SIG-M5 (cell line): ENCODE data around the gene ACSM2B.
"Not testable (repeated sequence)": the region's sequence is repeated elsewhere in the genome, so short reads cannot be mapped to it uniquely, and the experiment has no call there.

ENCODE experiments used
- DNase-seq: peaks from one replicate; lab custom pipeline; 2025; lab: John Stamatoyannopoulos, UW

Gene ACSM2B

DNA sequence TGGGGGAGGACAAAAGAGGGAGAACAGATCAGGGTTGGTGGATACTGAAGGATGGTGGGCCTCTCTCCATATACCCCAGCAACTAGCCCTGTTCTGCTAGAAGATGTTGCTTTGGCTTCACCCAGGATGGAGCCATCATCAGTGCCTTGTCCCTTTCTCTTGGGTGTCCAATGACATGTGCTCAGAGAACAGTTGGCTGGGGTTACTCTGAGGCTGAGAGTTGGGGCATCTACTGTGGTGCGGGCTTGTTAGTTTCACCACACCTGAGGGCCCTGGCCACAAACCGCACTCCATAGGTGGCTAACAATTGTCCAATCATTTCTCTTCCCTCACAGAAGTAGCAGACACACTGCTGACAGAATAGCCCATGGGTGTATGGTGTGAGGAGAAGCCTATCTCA is 18.9 kb upstream of the ACSM2B start:
- not testable (repeated sequence) for DNase-seq

DNA sequence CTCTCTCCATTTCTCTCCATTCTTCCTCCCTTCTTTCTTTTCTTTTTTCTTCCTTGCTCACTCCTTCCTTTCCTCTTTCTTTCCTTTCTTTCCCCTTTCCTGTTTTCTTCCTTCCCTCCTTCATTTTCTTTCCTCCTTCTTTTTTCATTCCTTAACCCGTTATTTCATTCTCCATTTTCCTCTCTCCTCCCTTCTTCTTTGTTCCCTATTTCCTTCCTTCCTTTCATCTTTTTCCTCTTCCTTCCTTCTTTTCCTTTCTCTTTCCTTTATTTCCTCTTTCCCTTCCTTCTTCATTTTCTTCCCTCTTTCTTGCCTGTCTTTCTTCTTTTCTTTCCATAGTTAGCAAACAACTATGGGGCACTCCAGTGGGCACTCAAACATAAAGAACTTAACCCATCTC is 16.6 kb upstream of the ACSM2B start:
- DNase-seq, result not testable (repeated sequence)

DNA sequence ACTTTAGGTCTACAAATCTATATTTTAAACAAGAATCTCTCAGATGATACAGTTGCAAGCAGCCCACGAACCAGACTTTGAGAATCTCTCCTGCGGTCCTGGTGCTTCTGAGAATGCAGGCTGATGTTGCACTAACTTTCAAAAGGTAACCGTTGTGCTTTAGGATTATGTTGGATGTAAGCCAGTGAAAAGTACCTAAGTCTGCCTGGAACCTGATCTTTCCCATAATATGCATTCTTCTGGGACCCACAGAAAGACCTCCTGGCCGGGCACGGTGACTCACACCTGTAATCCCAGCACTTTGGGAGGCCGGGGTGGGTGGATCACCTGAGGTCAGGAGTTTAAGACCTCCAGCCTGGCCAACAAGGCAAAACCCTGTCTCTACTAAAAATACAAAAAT is 13.3 kb upstream of the ACSM2B start:
- not testable (repeated sequence) for DNase-seq

DNA sequence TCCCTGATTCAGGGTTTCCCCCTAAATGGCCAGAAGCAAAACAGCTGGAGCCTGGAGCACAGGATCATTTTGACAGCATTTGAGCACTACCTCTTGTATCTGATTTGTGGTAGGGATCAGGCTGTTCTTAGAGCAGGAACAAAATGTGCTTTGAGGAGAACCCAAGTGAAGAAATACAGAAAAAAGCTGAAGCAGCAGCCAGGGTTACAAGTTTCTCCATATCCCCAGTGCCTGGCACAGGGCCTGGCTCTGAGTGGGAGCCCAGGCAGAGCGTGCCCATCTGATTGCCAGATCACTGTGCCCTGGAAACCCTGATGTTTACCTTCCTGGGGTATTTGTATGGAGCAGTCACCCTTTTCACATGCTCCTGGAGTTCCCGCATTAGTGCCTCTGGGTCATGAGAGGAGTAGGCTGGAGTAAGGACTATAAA is 11.5 kb upstream of the ACSM2B start:
- DNase-seq, result not testable (repeated sequence)

DNA sequence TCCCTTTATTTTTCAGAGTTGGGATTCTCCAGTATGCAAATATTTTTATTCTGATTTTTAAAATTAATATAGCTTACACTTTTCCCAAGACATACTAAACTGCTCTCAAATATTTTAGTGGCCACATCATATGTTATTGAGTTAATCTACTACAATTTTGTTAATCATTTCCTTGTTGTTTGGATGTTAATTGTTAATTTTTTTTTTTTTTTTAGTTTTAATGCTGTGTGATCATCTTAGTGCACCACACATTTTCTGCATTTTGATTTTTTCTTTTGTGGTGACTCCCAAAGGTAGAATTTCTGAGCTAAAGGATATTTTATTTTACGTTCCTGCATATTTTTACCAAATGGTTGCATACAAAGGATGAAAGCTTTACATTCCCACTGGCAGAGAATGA is 10.5 kb upstream of the ACSM2B start:
- DNase-seq, result not testable (repeated sequence)

DNA sequence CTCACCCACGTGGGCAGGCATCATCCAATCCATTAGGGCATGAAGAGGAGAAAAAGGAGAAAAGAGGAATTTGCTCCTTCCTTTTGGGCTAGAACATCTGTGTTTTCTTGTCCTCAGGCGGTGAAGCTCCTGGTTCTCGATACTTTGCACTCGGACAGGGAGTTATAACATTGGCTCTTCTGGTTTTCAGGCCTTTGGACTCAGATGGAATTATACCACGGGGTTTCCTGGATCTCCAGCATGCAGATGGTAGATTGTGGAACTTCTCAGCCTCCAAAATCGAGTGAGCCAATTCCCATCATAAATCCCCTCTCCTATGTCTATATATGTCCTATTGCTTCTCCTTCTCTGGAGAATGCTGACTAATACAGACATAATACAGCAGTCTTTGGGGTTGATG is 9.9 kb upstream of the ACSM2B start:
- not testable (repeated sequence) for DNase-seq

DNA sequence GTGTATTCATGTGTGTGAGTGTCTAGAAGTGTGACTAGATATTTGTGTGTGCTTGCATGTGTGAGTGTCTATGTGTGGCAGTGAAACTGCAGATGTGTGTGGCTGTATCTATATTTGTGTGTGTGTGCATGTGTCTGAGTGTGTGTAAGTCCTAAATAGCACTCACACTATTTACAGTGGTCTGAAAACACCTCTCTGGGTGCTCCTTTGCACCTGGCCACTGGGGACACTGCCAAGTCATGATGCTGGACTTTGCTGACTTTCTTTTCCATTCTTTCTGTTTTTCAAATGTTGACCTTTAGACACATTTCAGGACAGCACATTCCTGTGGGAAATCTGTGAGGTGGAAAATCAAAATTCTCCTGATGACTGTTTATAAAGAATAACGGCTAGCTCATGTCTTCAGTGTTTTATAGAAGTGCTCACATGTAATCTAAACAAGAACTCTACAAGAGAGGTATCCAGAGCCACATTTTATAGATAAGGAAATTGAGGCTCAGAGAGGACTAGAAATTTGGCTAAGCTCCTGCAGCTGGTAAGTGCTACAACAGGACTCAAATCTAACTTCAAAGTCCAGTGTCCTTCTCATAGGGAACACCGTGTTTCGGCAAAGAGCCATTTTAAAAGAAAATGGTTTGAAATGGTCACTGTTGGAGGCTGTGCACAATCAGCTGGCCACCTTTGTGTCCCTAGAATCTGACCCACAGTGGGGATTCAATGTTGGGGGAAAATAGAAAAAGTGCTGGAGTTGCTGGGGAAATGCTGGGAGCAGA is 4.5 kb upstream of the ACSM2B start:
- not testable (repeated sequence) for DNase-seq

DNA sequence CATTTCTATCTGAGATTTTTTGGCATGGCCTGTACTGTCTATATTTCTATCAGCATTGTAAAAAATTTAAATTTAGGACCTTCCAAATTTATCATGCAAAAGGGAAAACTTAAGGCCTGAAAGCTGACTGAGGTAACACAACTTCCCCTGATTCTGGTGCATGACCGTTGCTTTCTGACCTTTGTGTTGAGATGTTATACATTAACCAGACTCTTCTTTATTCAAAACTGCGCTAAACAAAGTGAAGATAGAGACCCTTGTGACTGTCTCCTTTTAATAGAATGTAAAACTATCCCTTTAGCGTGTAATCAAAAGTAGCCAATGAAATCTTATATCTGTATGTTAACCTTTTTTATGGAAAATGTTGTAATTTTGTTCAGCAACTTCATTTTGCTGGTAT is 1.9 kb upstream of the ACSM2B start:
- not testable (repeated sequence) for DNase-seq

DNA sequence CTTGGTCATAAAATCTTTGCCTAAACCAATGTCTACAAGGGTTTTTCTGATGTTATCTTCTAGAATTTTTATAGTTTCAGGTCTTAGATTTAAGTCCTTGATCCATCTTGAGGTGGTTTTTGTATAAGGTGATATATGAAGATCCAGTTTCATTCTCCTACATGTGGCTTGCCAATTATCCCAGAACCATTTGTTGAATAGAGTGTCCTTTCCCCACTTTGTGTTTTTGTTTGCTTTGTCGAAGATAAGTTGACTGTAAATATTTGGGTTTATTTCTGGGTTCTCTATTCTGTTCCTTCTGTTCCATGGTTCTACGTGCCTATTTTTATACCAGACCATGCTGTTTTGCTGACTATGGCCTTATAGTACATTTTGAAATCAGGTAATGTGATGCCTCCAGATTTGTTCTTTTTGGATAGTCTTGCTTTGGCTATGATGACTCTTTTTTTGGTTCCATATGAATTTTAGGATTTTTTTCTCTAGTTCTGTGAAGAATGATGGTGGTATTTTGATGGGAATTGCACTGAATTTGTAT is 7.0 kb downstream of the ACSM2B start:
- not testable (repeated sequence) for DNase-seq

DNA sequence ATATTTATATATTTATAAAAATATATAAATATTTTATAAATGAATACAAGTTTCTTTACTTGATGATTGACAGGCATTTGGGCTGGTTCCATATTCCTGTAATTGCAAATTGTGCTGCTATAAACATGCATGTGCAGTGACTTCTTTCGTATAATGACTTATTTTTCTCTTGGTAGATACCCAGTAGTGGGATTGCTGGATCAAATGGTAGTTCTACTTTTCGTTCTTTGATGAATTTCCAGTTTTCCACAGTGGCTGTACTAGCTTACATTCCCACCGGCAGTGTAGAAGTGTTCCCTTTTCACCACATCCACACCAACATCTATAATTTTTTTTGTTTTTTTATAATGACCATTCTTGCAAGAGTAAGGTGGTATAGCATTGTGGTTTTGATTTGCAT is 7.8 kb downstream of the ACSM2B start:
- DNase-seq, result no peak

DNA sequence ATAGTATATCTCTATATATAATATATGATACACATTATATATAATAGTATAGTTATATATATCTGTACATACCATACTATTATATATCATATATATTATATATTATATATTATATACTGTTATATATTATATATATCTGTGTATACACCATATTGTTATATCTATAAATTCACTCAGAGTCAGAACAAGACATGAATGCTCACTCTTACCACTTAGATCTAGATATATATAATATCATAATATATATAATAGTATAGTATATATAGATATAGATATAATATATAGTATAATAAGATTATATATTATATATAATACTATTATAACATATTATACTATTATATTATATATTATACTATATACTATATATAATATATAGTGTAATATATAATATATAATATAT is 9.3 kb downstream of the ACSM2B start:
- DNase-seq, result no peak

DNA sequence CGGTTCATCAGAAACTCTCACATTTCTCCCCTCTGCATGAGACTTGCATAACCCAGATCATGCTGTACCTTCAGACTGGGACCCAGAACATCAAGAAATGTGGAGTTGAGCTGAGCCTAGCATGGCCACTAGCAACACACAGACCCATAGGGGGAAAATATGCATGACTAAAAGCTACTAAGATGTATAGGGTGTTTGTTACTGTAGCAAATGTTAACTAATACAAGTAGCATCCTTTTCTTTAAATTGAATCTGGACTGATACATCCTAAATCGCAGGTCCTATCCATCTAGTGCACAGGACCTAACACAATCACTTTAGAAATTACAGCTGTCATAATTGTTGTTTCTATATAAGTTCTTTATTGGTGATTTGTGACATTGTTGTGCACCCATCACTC is 10.8 kb downstream of the ACSM2B start:
- not testable (repeated sequence) for DNase-seq

DNA sequence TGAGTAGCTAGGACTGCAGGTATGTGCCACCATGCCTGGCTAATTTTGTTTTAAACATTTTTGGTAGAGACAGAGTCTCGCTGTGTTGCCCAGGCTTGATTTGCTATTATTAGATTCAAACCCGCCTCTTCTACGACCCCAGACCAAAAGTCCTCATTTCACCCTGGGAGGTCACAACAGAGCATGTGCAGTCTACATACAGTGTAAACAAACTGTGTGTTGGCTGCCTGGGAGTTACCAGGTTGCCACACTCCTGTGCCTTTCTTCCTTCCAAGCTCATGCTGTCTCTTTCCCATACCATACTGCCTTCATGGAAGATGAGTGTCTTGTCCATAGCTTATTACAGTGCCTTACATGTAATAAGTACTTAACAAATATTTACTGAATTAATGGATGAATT is 11.9 kb downstream of the ACSM2B start:
- not testable (repeated sequence) for DNase-seq

DNA sequence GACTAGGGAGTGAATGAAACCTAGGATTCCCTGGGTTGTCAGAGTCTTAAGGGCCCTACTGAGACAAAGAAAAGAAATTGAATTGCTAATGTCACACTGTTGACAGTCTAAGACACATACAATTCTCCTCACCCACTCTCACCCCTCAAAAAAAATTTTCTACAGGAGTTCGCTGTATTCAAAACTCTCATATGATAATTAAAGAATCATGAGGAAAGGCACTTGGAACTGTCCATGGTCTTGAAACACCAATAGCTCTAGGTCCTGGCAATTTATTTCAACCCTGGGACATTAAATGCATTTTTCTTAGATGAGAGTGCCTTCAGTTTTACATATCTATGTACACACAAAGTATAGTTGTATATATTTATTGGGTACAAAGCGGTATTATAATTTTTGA is 20.5 kb downstream of the ACSM2B start:
- not testable (repeated sequence) for DNase-seq

DNA sequence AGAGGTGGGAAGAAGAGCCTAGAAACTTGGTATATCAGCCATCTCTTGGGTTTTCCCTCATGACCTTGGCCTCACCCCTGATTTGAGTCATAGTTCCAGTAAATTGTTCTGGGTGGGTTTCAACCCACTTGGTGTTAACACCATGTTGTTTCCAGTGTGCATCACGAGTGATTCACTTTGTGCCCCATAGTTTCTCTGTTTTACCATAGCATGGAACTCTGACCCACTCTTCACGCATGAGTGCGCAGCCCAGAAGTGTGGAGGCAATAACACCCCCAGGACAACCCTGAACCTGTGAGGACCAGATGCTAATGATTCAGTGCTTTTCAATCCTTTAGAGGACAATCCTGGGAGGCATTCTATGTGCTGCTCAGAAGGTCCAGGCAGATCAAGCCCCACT is 21.5 kb downstream of the ACSM2B start:
- not testable (repeated sequence) for DNase-seq

DNA sequence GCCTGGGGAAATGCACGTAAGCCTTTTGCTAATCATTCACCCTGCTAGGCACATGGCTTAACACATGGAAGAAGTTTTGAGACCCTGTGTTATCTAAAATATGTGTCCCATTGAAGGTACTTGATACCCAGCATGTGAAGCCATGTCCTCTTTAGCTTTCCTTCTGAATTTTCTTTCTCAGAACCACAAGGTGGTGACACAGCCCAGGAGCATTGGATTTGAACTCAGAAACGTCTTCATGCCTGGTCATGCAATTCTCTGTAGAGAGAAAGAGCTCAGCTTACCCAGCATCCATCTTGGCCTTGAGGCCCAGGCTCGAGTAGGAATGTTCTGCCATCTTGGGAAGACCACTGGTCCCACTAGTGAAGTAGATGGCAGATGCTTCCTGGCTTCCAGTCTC is 22.7 kb downstream of the ACSM2B start:
- not testable (repeated sequence) for DNase-seq

DNA sequence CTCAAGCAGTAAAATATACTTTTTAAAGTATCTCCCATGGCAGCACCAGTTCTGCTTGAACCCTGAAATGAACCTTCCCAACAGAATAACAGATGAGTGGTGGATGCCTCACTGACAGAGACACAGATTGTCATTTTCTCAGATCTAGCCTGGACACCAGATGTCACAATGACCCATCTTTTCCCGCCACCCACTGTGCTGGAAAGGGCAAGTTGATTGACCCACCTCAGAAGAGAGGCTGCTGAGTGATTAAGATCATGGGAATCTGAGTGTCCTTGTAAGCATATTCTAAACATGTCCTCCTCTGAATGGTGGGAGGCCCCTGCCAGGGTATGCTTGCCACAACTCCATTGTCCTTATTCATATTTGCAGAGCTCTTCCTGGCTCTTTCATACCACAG is 29.2 kb downstream of the ACSM2B start:
- DNase-seq, result not testable (repeated sequence)

DNA sequence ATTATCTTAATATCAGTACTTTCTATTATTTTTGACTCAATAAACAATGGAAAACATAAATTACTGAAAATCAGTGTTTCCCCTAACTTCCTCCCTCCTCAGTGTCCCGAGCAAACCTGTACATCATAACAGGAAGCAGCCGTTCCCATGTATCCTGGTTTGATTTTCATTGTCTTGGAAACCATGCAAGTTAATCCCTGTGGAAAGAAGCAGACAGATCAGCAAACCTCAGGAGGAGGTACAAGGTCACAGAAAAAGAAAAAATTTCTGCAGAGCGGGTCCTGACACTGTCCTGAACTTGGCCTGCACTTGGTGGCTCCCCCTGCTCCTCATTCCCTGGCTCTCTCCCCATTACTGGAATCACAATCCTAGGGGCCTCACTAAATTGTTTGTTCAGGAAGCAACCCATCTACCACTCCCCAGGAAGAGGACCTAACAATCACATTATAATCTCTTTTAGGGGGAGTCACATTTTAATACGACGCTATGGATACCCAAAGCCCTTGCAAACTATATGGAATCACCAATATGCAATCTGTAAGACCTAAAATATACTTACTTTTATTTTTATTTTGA is 29.8 kb downstream of the ACSM2B start:
- DNase-seq, result not testable (repeated sequence)

DNA sequence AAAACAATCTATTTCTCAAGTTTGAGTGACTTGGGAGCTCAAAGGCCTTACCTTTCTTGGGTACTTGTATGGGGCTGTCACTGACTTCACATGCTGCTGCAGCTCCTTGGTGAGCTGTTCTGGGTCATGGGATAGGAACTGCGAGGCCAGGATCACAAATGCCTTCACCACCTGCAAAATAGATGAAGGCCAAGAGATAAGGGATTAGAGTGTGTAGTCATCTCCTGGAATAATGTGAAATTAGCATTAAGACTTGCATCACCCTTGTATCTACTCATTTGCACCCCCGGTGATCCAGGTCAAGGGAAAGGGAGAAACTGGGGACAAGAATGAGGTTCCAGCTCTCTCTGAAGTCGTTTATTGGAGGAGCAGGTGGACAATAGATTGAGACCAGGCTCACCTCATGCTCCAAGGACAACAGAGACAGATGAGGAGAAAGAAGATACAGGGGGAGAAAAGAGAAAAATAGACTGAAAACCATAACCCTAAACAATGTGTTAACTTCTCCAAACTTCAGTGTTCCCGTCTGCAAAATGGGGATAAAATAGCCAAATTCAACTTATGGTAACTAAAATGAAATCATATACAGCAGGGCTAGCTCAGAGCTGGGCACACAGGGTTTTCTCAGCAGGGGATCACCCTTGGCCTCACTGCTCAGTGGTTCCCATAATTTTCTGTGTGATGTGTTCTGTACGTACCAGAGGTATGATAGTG is 35.4 kb downstream of the ACSM2B start:
- not testable (repeated sequence) for DNase-seq

DNA sequence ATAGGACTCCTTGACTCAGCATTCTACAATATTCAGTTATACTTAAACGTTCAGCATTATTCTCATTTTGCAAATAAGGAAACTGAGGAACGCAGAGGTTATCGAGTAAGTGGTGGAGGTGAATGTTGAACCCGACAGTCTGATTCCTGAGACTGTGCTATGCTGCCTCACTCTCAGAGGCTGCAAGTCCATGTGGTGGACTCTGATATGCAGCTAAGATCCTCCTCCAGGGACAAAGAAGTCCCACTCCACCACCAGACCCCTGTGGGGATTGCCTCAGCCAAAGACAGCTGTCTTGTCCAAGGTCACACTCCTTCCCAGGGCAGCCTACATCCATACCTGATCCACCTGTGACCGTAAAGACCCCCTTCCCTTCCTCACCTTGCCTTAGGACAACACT is 37.5 kb downstream of the ACSM2B start:
- no peak for DNase-seq

DNA sequence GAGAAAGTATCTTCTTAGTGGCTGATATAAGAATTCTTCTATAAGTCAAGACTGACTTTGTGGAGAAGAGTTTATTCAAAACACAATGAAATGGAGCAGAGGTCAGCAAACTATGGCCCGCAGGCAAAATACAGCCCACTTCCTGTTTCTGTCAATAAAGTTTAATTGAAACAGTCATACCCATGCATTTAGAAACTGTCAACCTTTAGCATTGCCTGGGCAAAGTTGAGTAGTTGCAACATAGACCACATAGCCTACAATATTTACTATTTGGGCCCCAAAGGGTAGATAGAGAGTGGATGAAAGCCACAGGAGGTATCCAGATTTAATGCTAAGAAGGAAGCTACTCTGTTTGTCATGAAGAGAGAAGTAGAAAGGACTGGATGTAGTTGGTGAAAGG is 38.0 kb downstream of the ACSM2B start:
- DNase-seq, result no peak

DNA sequence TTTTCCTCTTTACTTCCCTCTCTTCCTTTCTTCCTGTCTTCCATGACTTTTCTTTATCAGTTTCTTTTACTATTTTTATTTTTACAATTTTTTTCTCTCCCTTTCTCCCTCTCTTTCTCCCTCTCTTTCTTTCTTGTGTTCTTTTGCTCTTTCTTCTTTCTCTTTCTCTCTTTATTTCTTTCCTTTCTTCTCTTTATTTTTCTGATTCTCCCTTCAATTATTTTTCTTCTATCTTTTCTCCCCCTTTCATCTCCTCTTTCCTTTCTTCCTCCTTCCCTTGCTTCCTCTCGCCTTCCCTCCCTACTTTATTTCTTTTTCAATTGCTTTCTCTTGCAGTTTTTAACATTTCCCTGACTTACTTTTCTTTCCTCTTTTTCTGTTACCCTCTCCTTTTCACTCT is 39.5 kb downstream of the ACSM2B start:
- DNase-seq, result not testable (repeated sequence)

DNA sequence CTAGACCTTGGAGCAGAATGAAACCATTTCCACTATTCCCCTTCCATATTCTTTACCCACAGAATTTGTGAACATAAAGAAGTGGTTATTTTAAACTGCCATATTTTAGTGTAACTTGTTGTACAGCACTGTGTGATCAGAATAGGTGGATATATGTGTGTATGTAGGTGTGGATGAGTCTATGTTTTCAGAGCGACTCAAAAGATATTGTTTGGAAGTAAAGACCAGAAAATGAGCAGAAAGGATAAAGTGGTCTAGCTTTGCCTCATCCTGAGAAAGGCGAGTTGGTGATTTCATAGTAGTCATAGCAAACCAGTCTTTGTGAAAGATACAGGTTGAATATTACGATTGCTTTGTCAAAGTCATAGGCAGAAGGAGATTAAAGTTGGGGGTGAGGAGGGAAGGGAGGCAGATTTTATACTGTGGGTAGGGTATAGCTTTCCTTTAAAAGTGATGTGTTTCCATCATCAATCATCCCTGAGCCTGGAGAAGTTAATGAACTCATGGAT is 43.8 kb downstream of the ACSM2B start:
- DNase-seq, result not testable (repeated sequence)
